SKM-1 treated with dmso at 0.1 percent for 144 hours (cell line): ENCODE data around the gene CNGB1.
"Not testable (repeated sequence)": the region's sequence is repeated elsewhere in the genome, so short reads cannot be mapped to it uniquely, and the experiment has no call there.

ENCODE experiments used
- DNase-seq: peaks from one replicate; lab custom pipeline; 2025; ENCODE audit not compliant: unreplicated experiment; lab: John Stamatoyannopoulos, UW

CNGB1 gene

GRCh38 chr16:57956270-57956808 lies 14.6 kb downstream of the CNGB1 start:
- DNase-seq, result no peak

GRCh38 chr16:57955572-57956188 lies 15.2 kb downstream of the CNGB1 start:
- no peak for DNase-seq

GRCh38 chr16:57953857-57954256 lies 17.1 kb downstream of the CNGB1 start:
- no peak for DNase-seq

- no peak for DNase-seq
Measured at GRCh38 chr16:57952909-57953308, 18.0 kb downstream of the CNGB1 start.

- no peak for DNase-seq
Measured at GRCh38 chr16:57951204-57951960, 19.5 kb downstream of the CNGB1 start.

GRCh38 chr16:57950382-57950781 lies 20.5 kb downstream of the CNGB1 start:
- DNase-seq, result no peak

GRCh38 chr16:57949595-57950238 lies 21.2 kb downstream of the CNGB1 start:
- DNase-seq, result no peak

GRCh38 chr16:57949013-57949412 lies 21.9 kb downstream of the CNGB1 start:
- DNase-seq, result no peak

- DNase-seq, result no peak
Measured at GRCh38 chr16:57948027-57948426, 22.9 kb downstream of the CNGB1 start.

GRCh38 chr16:57947261-57947660 lies 23.7 kb downstream of the CNGB1 start:
- peak; percentile 52 for DNase-seq

- DNase-seq, result no peak
Measured at GRCh38 chr16:57946181-57946801, 24.6 kb downstream of the CNGB1 start.

GRCh38 chr16:57945740-57946138 lies 25.2 kb downstream of the CNGB1 start:
- peak; percentile 10 for DNase-seq

GRCh38 chr16:57944970-57945739 lies 25.8 kb downstream of the CNGB1 start:
- no peak for DNase-seq

- peak; percentile 14 for DNase-seq
Measured at GRCh38 chr16:57943381-57943780, 27.5 kb downstream of the CNGB1 start.

- not testable (repeated sequence) for DNase-seq
Measured at GRCh38 chr16:57941901-57942300, 29.0 kb downstream of the CNGB1 start.

GRCh38 chr16:57941016-57941664 lies 29.8 kb downstream of the CNGB1 start:
- no peak for DNase-seq

GRCh38 chr16:57940382-57940966 lies 30.5 kb downstream of the CNGB1 start:
- DNase-seq, result no peak

- DNase-seq, result no peak
Measured at GRCh38 chr16:57939872-57940224, 31.1 kb downstream of the CNGB1 start.

GRCh38 chr16:57938936-57939871 lies 31.7 kb downstream of the CNGB1 start:
- peak; percentile 56 for DNase-seq
